ENCODE results near the gene RAP1B. TPM values are rescaled to one million over a fixed set of nuclear protein-coding genes. Genes with fewer than 3 reads are reported as not detected.
"Not testable (repeated sequence)": the region's sequence is repeated elsewhere in the genome, so short reads cannot be mapped to it uniquely, and the experiment has no call there.

RAP1B gene
- total and polyA plus RNA-seq, 4 donors, result 125 to 203 (median 138) TPM

DNA sequence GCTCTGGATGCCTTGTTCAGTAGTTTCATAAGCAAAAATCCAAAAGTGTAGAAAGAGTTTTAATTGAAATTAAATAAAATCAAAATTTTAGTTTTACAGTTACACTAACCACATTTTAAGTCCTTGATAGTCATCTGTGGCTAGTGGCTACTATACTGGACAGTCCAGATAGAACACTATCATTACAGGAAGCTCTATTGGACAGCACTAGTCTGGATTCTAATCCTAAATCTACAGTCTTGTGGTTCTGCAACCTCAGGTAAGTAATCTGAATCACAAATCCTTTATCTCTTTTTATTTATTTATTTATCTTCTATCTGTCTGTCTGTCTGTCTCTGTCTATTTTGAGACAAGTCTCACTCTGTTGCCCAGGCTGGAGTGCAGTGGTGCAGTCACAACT lies 18.0 kb downstream of the RAP1B start:
- no peaks in the 10 kb centered on the region for H3K4me1 ChIP-seq (ENCODE audit: control insufficient read depth, insufficient read depth, low read length)
- H3K4me3 ChIP-seq (ENCODE audit: low read depth, low read length), result no peak overlapping the region

DNA sequence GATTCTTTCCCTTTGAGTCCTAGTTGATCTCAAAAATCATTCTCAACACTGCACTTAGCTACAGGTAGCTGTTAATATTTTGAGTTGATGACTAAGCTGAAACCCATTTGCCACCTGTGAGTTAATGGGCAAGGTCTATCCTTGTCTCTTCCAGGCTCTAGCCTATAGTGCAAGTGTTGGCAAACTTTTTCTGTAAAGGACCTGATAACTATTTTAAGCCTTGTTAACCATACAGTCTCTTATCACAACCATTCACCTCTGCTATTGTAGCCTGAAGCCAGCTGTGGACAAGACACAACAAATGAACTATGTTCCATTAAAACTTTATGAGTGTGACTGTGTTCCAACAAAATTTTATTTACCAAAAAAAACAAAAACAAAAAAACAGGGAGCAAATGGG lies 19.4 kb downstream of the RAP1B start:
- Histone ChIP-seq H3K9me3 (ENCODE audit: control insufficient read depth, insufficient read depth, low read length) (no peaks in the 10 kb centered on the region), H3K27ac (ENCODE audit: low read depth, low read length) (no peak overlapping the region), H3K27me3 (ENCODE audit: control insufficient read depth, insufficient read depth, low read length) (no peaks in the 10 kb centered on the region), H3K4me1 (ENCODE audit: control insufficient read depth, insufficient read depth, low read length) (no peaks in the 10 kb centered on the region), H3K4me3 (ENCODE audit: low read depth, low read length) (no peak overlapping the region), H3K36me3 (ENCODE audit: control insufficient read depth, insufficient read depth, low read length) (peaks cover 3% of the 10 kb centered on the region)
- no peak for DNase-seq (ENCODE audit: low read depth in 4 of 6, low spot score in 6 of 6)

More for the DNA sequence above, 18.0 kb downstream of the RAP1B start:
- H3K27me3 ChIP-seq (ENCODE audit: control insufficient read depth, insufficient read depth, low read length), result no peaks in the 10 kb centered on the region
- H3K27ac ChIP-seq (ENCODE audit: low read depth, low read length), result no peak overlapping the region
- DNase-seq (ENCODE audit: low read depth in 4 of 6, low spot score in 6 of 6), result no peak
- no peaks in the 10 kb centered on the region for H3K9me3 ChIP-seq (ENCODE audit: control insufficient read depth, insufficient read depth, low read length)
- H3K36me3 ChIP-seq (ENCODE audit: control insufficient read depth, insufficient read depth, low read length), result peaks cover 3% of the 10 kb centered on the region

DNA sequence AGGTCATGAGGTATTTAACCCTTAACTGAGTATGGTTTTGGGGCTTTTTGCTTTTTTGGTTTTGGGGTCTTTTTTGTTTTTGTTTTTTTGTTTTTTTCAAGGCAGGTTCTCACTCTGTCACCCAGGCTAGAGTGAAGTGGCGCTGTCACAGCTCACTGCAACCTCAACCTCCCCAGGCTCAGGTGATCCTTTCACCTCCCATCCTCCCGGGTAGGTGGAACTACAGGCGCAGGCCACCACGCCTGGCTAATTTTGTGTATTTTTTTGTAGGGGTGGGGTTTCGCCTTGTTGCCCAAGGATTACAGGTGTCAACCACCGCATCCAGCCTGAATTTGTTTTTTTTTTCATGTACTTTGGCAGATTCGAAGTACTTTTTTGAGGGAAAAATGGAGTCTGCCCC lies 19.9 kb downstream of the RAP1B start:
- no peaks in the 10 kb centered on the region for H3K4me1 ChIP-seq (ENCODE audit: control insufficient read depth, insufficient read depth, low read length)
- WGBS (ENCODE audit: insufficient coverage), result 80% methylated on average over 1 of the region's 7 CpGs
- H3K27ac ChIP-seq (ENCODE audit: low read depth, low read length), result no peak overlapping the region
- H3K36me3 ChIP-seq (ENCODE audit: control insufficient read depth, insufficient read depth, low read length), result peaks cover 1% of the 10 kb centered on the region
- no peak overlapping the region for H3K4me3 ChIP-seq (ENCODE audit: low read depth, low read length)
- no peak for DNase-seq (ENCODE audit: low read depth in 4 of 6, low spot score in 6 of 6)
- no peaks in the 10 kb centered on the region for H3K9me3 ChIP-seq (ENCODE audit: control insufficient read depth, insufficient read depth, low read length)
- H3K27me3 ChIP-seq (ENCODE audit: control insufficient read depth, insufficient read depth, low read length), result no peaks in the 10 kb centered on the region

DNA sequence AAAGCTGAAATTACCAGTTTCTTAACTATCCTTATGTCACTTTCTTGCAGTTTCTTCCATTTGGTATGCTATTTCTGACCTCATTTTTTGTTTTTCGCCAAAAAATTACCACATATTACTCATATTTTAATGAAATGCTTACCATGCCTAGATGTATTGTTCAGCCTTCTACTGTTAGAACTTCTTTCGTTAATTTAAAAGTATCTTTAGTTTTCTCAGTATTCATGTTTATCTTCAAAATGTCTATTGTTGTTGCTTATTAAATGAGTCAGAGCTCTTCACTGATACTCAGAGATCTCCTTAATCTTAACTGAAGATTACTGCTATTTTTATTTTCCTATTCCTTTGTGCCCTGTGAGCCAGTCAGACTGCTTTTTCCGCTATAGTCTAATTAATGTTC lies 20.5 kb downstream of the RAP1B start:
- Histone ChIP-seq H3K9me3 (ENCODE audit: control insufficient read depth, insufficient read depth, low read length) (no peaks in the 10 kb centered on the region), H3K27ac (ENCODE audit: low read depth, low read length) (no peak overlapping the region), H3K4me1 (ENCODE audit: control insufficient read depth, insufficient read depth, low read length) (no peaks in the 10 kb centered on the region), H3K27me3 (ENCODE audit: control insufficient read depth, insufficient read depth, low read length) (no peaks in the 10 kb centered on the region), H3K4me3 (ENCODE audit: low read depth, low read length) (no peak overlapping the region), H3K36me3 (ENCODE audit: control insufficient read depth, insufficient read depth, low read length) (no peaks in the 10 kb centered on the region)
- DNase-seq (ENCODE audit: low read depth in 4 of 6, low spot score in 6 of 6), result no peak
- no CpG with 5 or more reads among the region's 3 CpGs for WGBS (ENCODE audit: insufficient coverage)

DNA sequence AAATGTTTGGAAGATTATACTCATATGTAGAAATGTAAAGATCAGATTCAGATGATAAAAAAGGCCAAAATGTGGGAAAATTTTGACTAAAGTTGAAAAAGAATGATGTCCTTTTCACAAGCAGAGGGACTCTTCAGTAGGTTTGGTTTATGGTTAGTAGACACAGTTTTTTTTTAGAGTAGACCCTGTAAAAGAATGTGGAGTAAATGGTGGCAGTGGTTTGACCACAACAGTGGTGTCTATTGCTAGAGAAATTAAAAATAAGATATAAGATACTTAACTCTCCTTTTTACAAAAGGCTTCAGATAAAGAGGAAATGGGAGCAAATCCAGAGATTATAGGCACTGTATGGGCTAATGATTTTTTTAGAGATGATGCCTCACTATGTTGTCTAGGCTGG lies 21.8 kb downstream of the RAP1B start:
- H3K4me1 ChIP-seq (ENCODE audit: control insufficient read depth, insufficient read depth, low read length), result no peaks in the 10 kb centered on the region
- H3K9me3 ChIP-seq (ENCODE audit: control insufficient read depth, insufficient read depth, low read length), result no peaks in the 10 kb centered on the region
- no peak overlapping the region for H3K27ac ChIP-seq (ENCODE audit: low read depth, low read length)
- H3K36me3 ChIP-seq (ENCODE audit: control insufficient read depth, insufficient read depth, low read length), result no peaks in the 10 kb centered on the region
- no peak overlapping the region for H3K4me3 ChIP-seq (ENCODE audit: low read depth, low read length)
- no peak for DNase-seq (ENCODE audit: low read depth in 4 of 6, low spot score in 6 of 6)
- no peaks in the 10 kb centered on the region for H3K27me3 ChIP-seq (ENCODE audit: control insufficient read depth, insufficient read depth, low read length)

DNA sequence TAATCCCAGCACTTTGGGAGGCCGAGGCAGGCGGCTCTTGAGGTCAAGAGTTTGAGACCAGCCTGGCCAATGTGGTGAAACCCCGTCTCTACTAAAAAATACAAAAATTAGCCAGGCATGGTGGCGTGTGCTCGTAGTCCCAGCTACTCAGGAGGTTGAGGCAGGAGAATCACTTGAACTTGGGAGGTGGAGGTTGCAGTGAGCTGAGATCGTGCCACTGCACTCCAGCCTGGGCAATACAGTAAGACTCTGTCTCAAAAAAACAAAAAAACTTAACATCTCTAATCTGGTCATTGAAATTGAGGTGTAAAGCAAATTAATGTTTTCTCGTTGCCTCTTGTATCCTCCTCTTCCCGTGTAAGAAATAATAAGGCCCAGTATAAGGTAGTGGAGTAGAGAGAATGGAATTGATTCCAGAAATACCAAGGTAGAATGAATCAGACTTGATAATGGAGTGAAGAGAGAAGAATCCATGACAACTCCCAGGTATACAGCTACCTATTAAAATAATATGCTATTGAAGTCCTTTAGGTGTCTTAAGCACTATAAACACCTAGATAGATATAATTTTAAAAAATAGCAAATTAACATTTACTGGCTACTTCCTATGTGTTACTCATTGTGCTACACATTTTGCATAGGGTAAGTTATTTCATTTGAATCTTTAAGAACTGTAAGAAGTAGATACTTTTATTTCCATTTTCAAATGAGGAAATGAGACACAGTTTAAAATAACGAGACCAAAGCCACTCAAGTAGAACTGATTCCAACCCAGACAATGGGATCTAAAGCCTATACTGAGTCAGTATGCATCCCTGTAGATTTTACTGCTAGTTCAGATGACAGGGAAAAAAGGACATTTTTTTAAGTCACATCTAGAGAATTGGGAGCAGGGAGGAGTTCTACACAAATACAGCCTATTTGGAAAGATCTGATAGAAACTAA lies 23.2 kb downstream of the RAP1B start:
- no peaks in the 10 kb centered on the region for H3K4me1 ChIP-seq (ENCODE audit: control insufficient read depth, insufficient read depth, low read length)
- H3K9me3 ChIP-seq (ENCODE audit: control insufficient read depth, insufficient read depth, low read length), result no peaks in the 10 kb centered on the region
- no peaks in the 10 kb centered on the region for H3K27me3 ChIP-seq (ENCODE audit: control insufficient read depth, insufficient read depth, low read length)
- no peak for DNase-seq (ENCODE audit: low read depth in 4 of 6, low spot score in 6 of 6)
- H3K27ac ChIP-seq (ENCODE audit: low read depth, low read length), result no peak overlapping the region
- no CpG with 5 or more reads among the region's 9 CpGs for WGBS (ENCODE audit: insufficient coverage)
- H3K4me3 ChIP-seq (ENCODE audit: low read depth, low read length), result no peak overlapping the region
- no peaks in the 10 kb centered on the region for H3K36me3 ChIP-seq (ENCODE audit: control insufficient read depth, insufficient read depth, low read length)

DNA sequence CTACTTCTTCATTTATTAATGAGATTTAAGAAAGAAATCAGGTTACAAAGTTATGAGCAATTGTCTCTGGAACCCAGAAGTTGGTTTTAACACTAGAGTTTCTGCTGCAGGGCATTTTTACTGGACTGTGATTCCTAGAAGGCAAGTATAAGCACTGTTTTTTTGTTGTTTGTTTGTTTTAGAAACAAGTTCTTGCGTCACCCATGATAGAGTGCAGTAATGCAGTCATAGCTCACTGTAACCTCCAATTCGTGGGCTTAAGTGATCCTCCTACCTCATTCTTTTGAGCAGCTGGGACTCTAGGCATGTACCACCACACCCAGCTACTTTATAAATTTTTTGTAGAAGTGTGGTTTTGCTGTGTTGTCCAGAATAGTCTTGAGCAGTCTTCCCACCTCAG lies 25.6 kb downstream of the RAP1B start:
- no peak overlapping the region for H3K27ac ChIP-seq (ENCODE audit: low read depth, low read length)
- no peaks in the 10 kb centered on the region for H3K36me3 ChIP-seq (ENCODE audit: control insufficient read depth, insufficient read depth, low read length)

DNA sequence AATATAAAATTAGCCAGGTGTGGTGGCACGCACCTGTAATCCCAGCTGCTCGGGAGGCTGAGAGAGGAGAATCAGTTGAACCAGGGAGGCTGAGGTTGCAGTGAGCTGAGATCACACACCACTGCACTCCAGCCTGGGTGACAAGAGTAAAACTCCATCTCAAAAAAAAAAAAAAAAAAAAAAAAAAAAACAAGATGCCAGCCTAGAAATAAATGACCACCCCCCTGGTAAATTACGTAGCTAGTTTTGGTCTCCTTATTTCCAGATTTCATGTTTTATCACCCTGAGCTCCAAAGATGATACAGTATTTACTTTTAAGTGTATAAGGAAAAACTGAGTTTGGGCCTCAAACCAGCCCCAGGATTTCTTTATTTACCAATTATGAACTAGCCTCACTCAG lies 26.7 kb downstream of the RAP1B start:
- not testable (repeated sequence) for H3K9me3 ChIP-seq (ENCODE audit: control insufficient read depth, insufficient read depth, low read length); DNase-seq (ENCODE audit: low read depth in 4 of 6, low spot score in 6 of 6); H3K4me3 ChIP-seq (ENCODE audit: low read depth, low read length); H3K27me3 ChIP-seq (ENCODE audit: control insufficient read depth, insufficient read depth, low read length); H3K27ac ChIP-seq (ENCODE audit: low read depth, low read length); H3K36me3 ChIP-seq (ENCODE audit: control insufficient read depth, insufficient read depth, low read length); H3K4me1 ChIP-seq (ENCODE audit: control insufficient read depth, insufficient read depth, low read length)
- no CpG with 5 or more reads among the region's 3 CpGs for WGBS (ENCODE audit: insufficient coverage)

More for the DNA sequence above, 25.6 kb downstream of the RAP1B start:
- no peaks in the 10 kb centered on the region for H3K27me3 ChIP-seq (ENCODE audit: control insufficient read depth, insufficient read depth, low read length)
- no CpG with 5 or more reads among the region's 2 CpGs for WGBS (ENCODE audit: insufficient coverage)
- no peak overlapping the region for H3K4me3 ChIP-seq (ENCODE audit: low read depth, low read length)
- H3K4me1 ChIP-seq (ENCODE audit: control insufficient read depth, insufficient read depth, low read length), result no peaks in the 10 kb centered on the region
- DNase-seq (ENCODE audit: low read depth in 4 of 6, low spot score in 6 of 6), result no peak
- H3K9me3 ChIP-seq (ENCODE audit: control insufficient read depth, insufficient read depth, low read length), result no peaks in the 10 kb centered on the region

DNA sequence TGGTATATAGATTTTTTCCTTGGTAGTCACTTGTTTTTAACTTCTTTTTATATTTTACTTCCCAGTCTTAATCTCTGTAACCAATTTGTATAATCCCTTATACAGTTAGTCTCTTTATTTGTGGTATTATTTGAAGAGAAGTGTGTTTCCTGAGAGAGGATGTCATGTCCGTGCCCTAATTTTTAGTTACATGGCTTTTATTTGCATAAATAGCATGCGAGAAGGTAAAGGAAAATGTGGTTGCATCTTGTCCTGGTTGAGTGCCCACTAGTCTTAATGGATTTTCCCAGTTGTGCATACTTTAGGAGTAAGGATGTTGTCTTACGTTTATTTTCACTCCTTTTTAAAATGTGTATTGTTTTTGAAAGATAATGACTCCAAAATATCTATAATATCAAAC lies 27.5 kb downstream of the RAP1B start:
- no peaks in the 10 kb centered on the region for H3K9me3 ChIP-seq (ENCODE audit: control insufficient read depth, insufficient read depth, low read length)
- no peaks in the 10 kb centered on the region for H3K4me1 ChIP-seq (ENCODE audit: control insufficient read depth, insufficient read depth, low read length)
- H3K36me3 ChIP-seq (ENCODE audit: control insufficient read depth, insufficient read depth, low read length), result no peaks in the 10 kb centered on the region
- H3K27me3 ChIP-seq (ENCODE audit: control insufficient read depth, insufficient read depth, low read length), result no peaks in the 10 kb centered on the region
- WGBS (ENCODE audit: insufficient coverage), result 40% methylated on average over 1 of the region's 3 CpGs
- H3K4me3 ChIP-seq (ENCODE audit: low read depth, low read length), result no peak overlapping the region
- H3K27ac ChIP-seq (ENCODE audit: low read depth, low read length), result no peak overlapping the region
- DNase-seq (ENCODE audit: low read depth in 4 of 6, low spot score in 6 of 6), result no peak

DNA sequence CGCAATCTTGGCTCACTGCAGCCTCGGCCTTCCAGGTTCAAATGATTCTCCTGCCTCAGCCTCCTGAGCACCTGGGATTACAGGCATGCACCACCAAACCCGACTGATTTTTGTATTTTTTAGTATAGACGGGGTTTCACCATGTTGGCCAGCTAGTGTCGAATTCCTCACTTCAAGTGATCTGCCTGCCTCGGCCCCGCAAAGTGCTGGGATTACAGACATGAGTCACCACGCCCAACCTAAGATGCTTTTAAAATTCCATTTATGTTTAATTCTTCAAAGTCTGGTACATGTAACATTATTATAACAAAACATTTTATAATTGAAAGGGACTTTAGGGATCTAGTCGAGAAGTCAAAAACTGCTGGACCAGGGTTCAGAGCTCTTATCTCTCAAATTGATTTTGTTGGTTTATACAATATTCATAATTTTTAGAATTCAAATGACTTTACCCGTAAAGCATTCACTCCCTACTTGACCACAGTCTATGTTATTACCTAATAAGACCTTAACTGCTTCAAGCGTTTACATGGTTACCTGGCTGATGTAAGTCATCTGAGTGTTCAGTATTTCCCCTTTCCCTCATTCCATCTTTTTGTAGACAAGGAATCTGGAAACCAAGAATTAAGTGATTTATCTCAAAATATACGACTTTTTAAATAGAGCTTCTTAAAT lies 28.2 kb downstream of the RAP1B start:
- no peaks in the 10 kb centered on the region for H3K9me3 ChIP-seq (ENCODE audit: control insufficient read depth, insufficient read depth, low read length)
- WGBS (ENCODE audit: insufficient coverage), result 100% methylated on average over 6 of the region's 12 CpGs
- DNase-seq (ENCODE audit: low read depth in 4 of 6, low spot score in 6 of 6), result no peak
- H3K36me3 ChIP-seq (ENCODE audit: control insufficient read depth, insufficient read depth, low read length), result no peaks in the 10 kb centered on the region
- no peak overlapping the region for H3K27ac ChIP-seq (ENCODE audit: low read depth, low read length)
- H3K4me3 ChIP-seq (ENCODE audit: low read depth, low read length), result no peak overlapping the region
- no peaks in the 10 kb centered on the region for H3K4me1 ChIP-seq (ENCODE audit: control insufficient read depth, insufficient read depth, low read length)
- no peaks in the 10 kb centered on the region for H3K27me3 ChIP-seq (ENCODE audit: control insufficient read depth, insufficient read depth, low read length)
